Activated gamma-delta T cell (primary cell): Measurements from ENCODE around the gene BPNT1.
"Not testable (repeated sequence)": the region's sequence is repeated elsewhere in the genome, so short reads cannot be mapped to it uniquely, and the experiment has no call there.

Experiments used
- DNase-seq: peaks from one replicate; lab custom pipeline; 2025; lab: John Stamatoyannopoulos, UW

The BPNT1 gene

DNA sequence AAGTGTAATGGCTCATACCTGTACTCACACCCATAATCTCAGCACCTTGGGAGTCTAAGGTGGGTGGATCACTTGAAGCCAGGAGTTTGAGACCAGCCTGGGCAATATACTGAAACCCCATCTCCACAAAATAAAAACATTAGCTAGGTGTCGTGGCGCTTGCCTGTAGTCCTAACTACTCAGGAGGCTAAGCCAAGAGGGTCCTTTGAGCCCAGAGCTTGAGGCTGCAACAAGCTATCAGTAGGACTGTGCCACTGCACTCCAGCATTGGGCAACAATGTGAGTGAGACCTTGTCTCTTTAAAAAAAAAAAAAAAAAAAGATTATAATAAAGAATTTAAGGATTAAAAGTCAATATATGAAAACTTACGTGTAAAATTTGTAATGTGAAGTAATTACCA lies 11.7 kb downstream of the BPNT1 start:
- no peak for DNase-seq

DNA sequence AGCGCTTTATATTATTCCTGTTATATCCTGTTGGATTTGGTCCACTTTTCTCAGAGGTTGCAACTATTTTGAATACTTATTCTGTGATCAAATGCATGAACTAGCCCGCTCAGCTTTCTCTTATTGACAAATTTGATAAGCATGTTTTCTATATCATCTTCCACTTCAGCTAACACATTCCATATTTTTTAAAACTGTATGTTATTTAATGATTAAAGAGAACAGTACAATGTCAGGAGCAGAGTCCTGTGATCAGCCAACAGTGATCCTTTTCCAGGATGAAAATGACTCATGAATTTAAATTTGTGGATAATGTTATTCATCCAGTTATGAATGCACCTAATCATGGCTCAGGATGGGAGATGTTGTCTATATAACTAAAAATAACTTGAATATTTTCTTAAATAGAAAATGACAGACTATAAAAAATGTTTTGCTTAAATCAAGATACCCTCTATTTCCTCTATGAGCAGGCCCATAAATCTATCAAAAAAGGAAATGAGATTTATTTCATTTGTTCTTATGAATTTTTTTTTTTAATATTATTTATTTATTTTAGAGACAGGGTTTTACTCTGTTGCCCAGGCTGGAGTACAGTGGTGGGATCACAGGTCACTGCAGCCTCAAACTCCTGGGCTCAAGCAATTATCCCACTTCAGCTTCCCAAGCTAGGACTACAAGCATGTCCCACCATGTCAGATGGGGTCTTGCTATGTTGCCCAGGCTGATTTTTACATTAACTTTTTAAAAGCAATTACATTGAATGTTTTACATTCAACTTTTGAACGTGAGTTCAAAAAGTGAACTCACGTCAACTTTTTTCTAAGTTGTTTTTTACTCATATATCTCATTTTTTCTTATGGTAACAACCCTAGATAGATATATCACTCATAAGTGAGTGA lies 12.5 kb downstream of the BPNT1 start:
- DNase-seq = no peak

DNA sequence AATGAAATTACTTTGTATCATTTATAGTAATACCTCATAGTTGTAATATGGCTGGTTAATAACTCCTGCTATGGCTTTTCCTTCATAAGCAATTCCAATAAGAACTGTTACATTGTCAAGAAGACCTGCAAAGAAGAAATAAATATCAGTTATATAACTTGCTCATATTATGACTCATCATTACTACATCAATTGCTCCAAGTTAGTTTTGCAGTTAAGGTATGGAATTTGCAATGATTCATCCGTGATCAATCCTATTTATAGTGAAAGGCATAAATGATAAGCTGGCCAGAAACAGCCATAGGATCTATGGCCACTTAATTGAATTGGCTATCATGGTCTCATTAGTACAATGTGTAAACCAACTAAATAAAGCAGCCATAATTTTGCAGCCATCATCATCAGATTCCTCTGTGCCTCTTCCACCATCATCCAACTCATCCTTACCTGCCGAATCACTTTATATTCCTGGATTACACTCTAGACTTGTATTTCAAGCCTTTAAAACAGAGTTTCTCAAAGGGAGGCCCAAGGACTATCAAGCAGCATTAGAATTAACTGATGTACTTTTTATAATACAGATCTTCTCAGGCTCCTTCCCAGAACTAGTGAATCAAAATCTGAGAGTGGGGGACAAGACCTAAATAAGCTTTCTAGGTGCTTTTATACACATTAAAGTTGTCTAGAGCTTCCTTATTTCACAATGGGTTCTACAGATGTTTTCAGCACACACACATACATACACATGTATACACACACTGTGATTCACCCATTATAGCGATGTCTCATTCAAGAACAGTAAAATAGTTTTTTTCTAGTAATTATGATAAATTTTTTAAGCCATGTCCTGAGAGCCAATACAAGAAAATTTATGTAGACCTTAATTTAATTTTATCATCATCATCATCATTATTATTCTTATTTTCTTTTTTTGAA lies 22.1 kb downstream of the BPNT1 start:
- DNase-seq = no peak

DNA sequence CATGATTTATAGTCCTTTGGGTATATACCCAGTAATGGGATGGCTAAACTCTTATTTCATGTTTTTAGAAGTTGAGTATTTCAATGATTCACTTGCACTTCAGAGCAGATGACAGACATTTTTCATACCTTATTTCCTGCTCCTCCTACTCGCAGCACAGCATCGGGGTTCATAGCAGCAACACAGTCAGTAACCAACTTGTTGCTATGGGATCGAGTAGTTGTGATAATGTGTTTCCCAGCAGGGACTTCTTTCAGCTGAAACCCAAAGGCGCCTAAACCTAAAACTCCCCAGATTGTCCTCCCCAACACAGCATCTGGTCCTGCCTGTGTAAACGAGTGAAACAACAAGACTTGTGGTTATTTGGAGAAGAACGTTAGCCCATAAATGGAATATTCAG lies 27.0 kb downstream of the BPNT1 start:
- no peak for DNase-seq

DNA sequence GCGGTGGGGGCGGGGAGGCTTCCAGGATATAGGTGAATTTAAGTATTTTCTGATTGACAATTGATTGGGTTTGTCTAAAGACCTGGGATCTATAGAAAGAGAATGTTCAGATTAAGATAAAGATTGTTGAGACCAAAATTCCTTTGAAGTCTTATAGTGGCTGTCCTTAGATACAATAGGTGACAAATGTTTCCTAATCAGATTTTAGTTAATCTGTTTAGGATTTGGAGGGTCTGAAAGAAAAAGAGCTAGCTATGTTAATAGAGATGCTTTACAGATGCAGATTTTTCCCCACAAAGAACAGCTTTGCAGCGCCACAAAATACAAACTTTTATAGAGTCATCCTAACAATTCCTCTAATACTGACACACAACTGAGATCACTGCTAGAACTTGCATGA lies 28.7 kb downstream of the BPNT1 start:
- DNase-seq = no peak

DNA sequence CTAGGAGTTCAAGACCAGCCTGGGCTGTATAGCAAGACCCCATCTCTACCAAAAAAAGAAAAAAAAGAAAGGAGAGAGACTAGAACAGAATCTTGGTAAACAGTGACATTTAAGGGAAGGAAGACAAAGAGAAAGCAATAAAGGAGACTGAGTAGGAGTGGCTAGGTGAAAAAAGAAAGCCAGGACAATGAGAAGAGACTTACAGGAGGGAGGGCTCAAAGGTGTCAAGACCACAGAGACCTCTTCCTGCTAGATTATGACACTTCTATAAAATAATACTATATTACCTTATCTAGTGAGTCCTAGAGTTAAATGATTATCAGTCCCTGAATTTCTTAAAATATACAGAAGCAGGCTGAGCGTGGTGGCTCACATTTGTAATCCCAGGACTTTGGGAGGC lies 33.2 kb downstream of the BPNT1 start:
- no peak for DNase-seq

DNA sequence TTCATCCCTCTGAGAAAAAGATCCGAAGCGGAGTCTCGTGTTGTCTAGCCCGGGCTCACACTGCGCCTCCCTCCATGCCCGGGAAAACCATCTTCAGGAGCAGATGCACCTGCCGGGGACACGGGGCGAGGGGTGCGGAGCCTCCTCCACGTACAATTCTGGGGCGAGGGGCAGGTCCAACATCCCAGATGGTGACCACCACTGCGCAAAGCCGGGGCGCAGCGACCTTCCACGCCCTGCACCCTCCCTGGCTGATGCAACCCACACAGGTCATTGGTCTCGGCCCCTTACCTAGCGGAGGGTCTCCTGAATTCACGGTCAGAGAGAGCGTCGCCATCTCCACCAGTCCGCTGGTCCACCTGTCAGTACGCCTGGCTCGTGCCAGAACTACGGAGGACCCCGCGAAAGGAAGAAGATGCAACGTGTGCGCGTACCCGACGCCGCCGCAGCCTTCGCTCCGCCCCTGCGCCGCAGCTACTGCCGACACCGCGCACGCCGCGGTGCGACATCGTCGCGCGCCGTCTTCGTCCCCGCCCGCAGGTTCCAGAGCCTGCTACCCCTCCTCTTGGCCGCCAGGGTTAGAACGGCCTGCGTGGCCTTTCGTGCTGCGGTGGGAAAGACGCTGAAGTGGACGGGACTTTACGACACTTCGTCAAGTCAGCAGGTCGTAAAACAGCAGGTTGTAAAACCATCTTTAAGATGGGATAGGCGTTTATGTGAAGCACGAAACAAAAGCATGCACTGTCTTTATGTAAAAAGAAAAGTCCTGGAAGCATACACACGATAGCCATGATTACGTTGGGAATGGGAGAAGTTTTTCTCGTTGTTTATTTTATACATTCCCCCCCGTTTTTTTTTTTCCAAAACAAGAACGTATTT lies 43.3 kb downstream of the BPNT1 start, which contains the start of gene EPRS1:
Gene EPRS1 (minus strand): TSS at position 454 of the 879 bp plus-strand sequence. CDS start 117 bp downstream, at position 337.
- peak; percentile 93 for DNase-seq

DNA sequence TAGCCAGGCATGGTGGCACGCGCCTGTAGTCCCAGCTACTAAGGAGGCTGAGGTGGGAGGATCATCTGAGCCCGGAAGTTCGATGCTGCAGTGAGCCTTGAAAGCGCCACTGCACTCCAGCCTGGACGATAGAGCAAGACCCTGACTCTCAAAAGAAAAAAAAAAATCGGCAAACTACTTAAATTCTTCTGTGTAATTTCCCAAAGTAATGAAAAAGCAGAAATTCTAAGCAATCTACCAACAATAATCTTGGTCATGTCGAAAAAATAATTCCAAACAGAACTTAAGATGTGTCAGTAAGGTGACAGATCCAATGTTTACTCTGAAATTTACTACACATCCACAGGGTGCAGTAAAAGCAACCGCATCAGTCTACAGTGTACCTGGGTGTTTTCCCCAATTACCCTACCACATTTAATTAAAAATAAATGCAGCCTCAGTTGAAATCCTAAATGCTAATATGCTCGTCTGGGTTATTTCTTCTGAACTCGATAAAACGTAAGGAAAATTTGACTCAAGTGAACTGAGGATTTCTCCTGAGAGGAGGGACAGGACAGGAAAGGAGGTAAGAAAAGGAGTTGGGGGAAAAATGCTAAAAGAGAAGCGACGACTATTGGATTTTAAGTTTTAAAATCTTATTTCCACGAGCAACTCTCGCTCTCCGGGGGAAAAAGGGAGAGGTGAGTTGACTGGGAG lies 44.1 kb downstream of the BPNT1 start:
- no peak for DNase-seq

DNA sequence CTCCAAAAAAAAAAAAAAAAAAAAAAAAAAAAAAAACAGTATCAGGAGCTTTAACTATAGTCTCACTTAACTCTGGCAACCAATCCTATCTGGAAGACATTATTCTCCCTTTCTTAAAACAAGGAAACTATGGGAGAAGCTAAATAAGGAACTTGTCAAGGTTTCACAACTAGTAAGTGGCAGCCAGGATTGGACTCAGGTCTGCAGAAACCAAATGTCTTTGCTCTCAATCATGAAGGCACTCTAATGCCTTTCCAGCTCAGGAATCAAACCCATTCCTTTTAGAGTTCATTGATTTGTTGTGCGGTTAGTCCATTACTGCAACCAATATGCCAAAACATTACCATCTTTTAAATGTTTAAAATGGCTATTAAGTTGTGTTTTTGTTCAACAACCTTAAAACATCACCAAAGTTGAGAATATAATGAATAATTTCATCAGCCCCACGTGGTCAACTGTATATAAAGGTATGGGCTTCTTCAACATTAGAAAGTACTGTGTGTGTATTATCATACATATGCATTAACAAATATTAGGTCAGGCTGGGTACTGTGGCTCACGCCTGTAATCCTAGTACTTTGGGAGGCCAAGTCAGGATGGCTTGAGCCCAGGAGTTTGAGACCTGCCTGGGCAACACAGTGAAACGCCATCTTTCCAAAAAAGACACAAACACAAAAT lies 44.8 kb downstream of the BPNT1 start:
- no peak for DNase-seq

DNA sequence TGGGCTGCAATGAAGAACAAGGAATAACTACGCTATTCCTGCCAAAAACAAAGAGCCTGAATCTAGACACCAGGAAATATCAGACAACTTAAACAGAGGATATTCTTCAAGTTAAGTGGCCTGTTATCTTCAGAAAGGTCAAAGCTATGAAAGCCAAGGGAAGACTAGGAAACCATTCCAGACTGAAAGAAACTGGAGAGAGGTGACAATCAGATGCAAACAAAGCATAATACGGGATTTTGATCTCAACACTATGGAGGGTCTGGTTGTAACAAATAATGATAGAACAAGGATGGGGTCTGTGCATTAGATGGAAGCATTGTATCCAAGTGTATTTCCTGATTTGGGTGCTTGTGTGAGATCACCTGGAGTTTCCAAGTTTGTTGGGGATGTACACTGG lies 45.9 kb downstream of the BPNT1 start:
- DNase-seq = no peak

DNA sequence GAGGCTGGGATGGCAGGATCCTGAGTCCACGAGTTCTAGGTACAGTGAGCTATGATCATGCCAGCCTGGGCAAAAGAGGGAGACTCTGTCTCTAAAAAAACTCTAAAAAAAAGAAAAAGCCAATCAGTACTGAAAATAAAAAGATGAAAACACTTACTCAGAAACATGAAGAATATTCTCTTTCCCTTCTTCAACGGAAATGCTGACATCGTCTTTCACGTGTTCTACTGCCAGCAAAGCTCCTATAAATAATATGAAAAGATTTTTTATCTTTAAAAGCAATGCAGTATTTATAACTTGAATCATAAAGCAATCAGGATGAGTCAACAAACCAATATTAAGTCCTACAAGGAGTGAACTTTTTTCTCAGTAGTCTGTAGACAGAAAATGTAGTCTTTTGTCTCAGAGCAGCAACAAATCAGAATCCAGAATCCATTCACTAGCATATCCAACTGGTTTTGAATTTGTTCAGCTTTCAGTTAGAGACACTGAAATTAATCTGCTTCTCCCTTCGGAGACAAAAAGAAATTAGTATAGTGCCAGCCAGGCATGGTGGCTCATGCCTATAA lies 49.5 kb downstream of the BPNT1 start:
- DNase-seq = no peak

DNA sequence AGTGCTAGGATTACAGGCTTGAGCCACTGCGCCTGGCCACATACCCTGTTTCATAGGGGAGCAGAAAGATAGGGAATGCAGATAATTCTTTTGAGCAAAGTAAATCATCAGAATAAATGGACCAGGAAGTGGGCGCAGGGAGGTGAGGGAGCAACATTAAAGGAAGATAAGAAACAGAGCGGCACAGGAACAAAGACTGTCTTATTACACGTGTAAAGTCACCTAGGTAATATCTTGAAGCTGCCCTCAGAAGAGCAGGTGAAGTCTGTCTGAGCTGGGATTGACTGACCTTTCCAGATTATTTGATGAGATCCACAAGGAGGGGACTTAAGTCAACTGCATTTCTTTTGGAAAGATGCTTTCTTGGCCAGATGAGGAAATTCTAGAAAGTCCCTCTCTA lies 50.9 kb downstream of the BPNT1 start:
- no peak for DNase-seq

DNA sequence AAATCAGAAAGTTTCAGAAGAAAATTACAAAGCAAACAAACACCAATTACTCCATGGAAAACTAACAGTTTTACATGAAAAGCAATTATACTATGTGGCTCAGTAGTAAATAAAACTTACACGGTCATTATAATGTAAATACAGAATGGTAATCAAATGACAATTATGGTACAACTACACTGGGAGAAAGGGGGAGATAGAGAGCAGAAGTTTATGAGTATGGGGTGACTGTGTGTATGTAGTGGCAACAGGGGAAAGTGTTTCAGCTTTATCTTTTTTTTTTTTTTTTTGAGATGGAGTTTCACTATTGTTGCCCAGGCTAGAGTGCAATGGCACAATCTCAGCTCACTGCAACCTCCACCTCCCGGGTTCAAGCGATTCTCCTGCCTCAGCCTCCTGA lies 51.8 kb downstream of the BPNT1 start:
- DNase-seq = not testable (repeated sequence)

DNA sequence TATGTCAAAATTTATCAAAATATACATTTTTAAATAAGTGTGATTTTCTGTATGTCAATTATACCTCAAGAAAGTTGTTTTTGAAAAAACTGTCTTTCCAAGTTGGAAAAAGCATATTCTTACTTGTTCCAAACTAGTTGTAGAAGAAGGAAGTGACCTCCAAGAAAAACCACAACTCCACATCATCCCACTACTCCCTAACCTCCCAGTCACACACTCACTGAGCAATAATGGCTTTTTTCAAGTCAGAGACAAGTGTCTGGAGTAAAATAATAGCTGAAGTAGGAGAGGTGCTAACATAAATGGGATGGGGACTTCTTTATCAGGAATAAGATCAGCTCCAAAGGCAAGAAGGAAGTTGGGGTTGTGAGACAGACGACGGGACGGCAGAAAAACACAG lies 56.7 kb downstream of the BPNT1 start:
- no peak for DNase-seq

DNA sequence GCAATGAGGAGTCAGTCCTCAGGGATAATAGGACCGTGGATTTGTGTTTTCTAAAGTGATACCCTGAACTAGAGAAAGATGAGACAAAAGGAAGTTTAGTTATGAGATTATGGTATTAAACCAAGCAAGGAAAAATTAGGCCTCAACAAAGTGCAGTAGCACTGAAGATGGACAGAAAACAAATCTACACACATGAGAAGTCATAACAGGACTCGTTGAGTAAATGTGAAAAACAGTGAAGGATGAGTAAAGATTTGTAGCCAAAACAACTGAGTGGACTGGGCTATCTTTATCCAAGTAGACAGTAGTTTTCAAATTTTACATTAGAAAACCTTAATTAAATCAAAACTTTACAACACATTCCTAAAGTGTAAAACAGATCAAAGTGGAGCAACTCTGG lies 58.3 kb downstream of the BPNT1 start:
- no peak for DNase-seq

DNA sequence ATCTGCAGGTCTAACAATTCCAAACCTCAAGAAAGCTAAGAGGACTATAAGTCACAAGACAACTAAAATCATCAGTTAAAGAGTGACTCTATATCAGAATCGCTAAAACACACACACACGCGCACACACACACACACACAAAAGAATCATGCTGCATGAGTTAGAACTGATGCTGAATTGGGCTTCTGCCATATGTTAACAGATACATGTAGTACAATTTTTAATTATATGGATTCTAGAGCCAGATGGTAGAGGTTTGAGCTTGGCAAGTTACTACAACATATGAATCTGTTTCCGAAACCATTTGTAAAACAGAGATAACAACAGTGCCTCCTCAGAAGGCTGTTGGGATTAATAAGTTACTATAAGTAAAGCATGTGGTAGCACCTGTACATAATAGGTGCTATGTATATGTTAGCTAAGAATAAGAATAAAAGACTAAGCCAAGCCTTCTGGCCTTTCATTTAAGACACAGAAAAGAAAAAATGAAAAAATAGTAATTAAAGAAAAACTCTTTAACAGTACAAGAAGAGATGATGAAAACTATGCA lies 61.2 kb downstream of the BPNT1 start:
- no peak for DNase-seq

DNA sequence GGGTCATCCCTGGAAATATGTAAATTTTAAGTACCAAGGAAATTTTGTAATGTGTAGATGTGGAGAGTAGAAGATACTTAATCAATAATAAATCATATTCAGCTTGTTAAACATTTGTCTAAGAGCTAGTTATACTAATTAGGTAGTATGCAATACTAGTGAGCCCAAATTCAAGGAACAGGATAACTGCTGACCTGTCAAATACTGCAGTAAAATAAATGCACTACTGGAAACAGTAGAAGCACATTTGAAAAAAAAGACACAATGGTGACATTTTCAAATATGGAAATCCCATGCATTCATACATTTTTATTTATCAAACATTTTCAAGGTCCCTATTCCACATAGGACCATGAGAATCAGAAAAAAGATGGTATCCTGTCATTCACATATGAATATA lies 70.5 kb downstream of the BPNT1 start:
- no peak for DNase-seq

DNA sequence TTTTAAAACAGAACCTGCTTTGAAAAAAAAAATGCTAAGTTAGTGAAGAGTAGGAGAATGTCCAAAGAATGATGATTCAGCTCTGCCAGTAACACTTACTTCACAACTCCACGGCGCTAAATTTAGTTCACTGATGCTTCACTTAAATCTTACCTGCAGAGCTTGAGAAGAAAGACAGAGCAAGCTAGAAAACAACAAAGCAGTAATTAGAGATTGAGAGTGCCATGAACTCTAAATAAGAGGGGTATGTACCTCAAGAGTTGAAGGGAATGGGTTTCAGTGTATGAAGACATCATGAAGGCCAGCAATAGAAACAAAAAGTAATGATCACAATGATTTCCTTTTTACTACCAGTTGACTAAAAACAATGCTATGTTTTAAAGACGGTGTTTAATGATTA lies 76.1 kb downstream of the BPNT1 start:
- no peak for DNase-seq

DNA sequence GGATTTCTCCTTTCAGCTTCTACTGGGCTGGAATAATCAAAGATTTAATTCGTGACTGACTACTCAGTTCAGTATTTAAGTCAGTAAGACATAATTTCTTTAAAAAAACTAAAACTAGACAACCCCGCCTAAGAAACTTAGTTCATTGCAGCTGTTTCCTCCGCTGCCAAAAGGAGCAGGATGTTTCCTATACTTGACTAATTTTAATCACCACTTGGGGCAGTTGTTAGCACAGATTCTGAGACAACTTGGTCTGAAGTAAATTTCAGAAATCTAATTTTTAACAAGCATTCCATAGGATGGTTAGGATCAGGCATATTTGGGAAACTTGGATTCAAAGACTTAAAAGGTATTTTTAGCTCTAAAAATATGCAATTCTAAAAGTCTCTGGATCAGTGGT lies 77.3 kb downstream of the BPNT1 start:
- no peak for DNase-seq

DNA sequence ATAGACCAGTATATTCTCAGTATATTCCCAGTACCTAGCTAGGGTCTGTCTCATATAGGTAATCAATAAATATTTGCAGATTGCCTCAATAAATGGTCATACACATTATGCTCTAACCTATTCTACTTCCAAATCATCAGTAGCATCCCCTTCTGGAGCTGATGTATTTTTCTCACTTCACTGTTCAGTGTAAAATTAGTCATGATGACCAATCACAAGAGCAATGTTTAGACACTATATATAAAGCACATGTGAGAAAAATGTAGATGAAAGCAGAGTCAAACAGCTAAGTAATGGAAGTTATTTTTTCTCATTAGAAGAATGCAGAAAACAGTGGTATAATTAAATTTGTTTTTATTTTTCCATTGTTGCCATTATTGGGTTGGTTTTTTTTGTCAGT lies 78.0 kb downstream of the BPNT1 start:
- no peak for DNase-seq
